T-helper 9 cell (primary cell): Measurements from ENCODE around the gene NUP210.

Source experiments
- DNase-seq: peaks from one replicate; pipeline ENCODE4 v3.0.0-alpha.2; 2020

The NUP210 gene

DNA sequence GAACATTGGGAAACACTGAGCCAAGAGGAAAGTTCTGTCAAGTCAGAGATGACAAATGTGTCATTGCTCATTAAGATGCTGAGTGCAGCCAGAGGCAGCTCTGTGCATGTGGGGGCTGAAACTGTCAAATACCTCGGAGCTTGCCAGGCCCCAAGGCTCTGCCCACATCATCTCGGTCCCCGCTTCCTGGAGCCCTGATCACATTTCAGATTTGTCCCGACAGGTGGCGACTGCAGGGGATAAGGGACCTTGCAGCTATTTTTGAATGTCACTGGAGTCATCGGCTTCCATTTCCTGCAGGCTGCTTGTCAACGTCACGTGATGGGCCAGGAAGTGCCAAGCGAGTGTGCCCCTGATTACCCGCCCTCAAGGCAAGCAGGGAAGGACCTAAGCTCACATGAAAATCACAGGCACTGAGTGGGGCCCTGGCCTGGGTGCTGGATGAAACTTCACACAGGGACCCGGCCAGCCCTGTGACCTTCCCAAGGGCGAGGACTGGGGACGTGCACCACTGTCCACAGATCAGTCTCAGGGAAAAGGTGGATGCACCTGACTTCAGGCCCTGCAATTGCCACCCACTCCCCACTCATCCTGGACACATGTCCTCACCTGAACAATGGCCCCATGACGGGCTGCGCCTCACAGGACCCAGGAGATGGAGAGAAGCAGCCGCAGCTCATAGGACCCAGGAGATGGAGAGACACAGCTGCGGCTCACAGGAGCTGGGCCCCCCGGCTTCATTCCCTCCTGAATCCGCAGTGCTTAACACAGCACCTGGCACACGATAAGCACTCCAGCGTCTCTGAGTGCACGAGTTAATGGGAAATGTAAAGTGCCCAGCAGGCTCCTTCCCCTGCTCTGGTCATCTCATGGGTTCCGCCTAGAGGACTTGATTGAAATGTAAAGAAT is 73.4 kb downstream of the NUP210 start:
- DNase-seq, result peak; percentile 55

GRCh38 chr3:13345772-13346171 is 74.3 kb downstream of the NUP210 start:
- no peak for DNase-seq

- no peak for DNase-seq
Observed at GRCh38 chr3:13345284-13345683, 74.8 kb downstream of the NUP210 start.

DNA sequence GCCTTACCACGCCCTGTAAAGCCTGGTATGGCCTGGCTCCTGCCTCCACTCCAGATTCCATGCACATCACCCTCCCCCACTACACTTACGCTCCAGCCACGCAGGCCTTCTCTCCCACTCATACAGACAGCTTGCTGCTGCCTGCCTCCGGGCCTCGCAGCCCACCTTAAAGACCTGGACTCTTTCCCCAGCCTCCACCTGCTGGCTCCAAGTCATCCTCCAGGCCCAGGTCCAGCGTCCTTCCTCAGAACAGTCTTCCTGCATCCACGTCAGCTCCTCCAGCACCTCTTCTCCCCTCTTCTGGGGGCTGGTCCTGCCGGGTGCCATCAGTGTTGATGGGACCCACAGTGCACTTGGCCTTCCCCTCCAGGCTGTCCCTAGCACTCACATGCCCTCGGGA is 75.5 kb downstream of the NUP210 start:
- DNase-seq, result no peak

- no peak for DNase-seq
Observed at GRCh38 chr3:13343601-13344000, 76.5 kb downstream of the NUP210 start.

- DNase-seq, result no peak
Observed at GRCh38 chr3:13341229-13341905, 78.8 kb downstream of the NUP210 start.

DNA sequence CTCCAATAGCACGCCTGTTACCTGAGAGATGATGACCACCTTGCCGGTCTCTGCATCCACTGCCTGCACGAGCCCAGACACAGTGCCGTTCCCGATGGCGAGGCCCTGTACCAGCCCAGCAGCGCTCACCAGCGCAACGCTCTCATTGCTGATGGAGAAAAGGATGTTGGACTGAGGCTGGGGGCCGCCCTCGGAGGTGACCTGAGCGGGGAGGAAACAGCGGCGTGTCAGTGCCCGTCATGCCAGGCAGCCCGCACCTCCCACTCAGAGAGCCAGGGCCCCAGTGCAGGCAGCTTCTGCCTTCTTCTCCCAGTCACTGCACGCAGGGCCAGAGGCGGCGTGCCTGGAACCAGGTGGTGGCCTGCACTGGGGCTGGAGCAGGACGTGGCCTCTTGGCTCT is 80.3 kb downstream of the NUP210 start:
- no peak for DNase-seq

DNA sequence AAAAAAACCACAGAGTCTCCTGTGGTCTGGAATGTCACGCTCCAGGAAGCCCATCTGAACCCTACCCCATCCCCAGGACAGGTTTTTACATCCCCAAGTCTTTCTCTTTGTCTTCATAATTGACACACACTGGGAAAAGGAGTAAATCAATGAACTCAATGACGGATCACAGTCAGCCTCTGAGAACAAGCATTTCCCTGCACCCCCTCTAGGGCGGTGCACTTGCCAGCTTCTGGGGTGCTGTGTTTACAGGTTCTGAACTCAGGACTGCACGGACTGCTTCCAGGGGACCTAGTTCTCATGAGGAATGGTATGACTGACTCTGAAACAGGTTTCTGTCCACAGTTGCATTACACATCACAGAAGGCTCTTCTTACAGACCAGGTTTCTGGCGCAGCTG is 81.1 kb downstream of the NUP210 start:
- no peak for DNase-seq

DNA sequence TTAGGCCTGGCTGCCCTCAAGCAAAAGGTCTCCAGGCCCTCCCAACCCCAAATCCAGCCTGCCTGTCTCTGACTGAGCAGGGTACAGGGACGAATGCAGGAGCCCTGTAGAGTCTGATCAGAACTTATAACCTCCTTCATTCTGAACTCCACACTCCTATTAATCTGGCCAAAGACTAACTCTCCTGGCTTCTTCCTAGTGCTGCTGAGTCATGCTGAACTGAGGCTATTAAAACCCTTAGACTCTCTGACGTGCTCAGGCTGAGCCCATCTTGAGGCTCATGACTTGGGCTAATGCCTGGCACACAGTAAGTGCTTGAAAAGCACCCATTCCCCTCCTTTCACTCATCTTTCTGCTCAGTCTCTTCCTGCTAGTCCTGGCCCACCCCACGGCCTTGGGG is 81.9 kb downstream of the NUP210 start:
- no peak for DNase-seq

DNA sequence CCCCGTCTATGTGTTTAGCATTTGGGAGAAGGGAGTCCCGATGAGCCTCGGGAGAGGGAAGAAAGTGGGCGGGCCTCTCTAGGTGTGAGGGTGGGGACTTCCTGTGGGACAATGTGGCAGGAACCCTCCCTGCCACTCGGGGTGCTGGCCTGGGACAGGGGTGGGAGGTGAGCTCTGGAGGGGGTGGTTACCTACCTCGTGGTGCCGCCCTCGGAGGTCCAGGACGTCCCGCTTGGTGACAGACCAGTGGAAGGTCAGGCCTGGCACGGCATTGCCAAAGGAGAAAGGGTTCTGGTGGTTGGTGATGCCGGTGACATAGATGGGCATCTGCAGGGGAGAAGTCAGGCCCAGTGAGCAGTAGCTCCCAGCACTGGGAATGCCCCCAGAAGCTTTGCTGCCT is 83.5 kb downstream of the NUP210 start:
- no peak for DNase-seq

DNA sequence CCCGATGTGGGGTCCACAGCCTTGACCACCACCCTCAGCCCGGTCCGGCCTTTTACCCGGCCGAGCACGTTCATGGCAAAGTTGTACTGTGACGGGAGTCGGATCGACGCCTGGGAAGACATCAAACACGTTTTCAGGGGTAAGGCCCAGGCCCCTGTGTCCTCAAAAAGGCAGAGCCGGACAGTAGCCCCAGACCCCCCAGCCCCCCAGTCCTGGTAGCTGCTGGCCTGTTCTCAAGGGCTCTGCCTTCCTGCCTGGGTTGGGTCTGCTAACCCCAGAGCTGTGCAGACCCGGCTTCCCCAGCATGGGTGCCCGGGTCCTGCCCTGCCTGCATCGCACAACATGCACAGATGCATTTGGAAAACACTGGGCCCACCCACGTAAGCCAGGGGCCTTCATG is 84.6 kb downstream of the NUP210 start:
- DNase-seq, result no peak

GRCh38 chr3:13335059-13335458 is 85.1 kb downstream of the NUP210 start:
- no peak for DNase-seq

DNA sequence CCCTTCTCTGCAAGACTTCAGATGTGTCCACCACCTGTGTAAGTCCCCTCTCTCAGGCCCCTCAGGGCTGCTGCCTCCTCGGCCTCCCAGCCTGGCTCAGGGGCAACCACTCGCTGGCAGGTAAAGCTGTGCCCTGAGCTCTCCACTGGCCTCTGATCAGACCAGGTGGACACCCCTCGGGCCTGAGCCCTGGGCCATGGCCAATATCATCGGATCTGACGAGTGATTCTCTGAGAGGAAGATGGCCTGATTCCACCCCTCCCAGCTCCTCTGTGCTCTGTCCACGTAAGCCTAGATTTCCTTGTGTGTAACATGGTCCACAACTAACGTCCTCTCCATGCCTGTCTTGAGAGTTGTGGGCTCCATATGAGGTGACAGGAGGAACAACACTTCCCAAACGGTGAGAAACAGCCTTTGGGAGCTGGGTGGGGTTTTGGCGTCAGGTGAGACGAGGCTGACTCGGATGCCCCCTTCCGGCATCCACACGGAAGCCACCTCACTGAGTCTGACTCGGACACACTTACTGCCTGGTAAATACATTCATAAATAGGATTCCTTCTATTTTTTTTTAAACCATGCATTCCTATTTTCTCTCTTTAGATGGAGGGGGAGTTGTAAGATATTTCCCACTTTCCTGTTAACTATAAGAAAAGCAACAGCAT is 86.8 kb downstream of the NUP210 start:
- no peak for DNase-seq

GRCh38 chr3:13332740-13333139 is 87.4 kb downstream of the NUP210 start:
- DNase-seq, result no peak

GRCh38 chr3:13332158-13332557 is 88.0 kb downstream of the NUP210 start:
- DNase-seq, result no peak

- DNase-seq, result no peak
Observed at GRCh38 chr3:13329746-13330145, 90.4 kb downstream of the NUP210 start.

- DNase-seq, result no peak
Observed at GRCh38 chr3:13325892-13326443, 94.2 kb downstream of the NUP210 start.

- no peak for DNase-seq
Observed at GRCh38 chr3:13324835-13325501, 95.2 kb downstream of the NUP210 start.

DNA sequence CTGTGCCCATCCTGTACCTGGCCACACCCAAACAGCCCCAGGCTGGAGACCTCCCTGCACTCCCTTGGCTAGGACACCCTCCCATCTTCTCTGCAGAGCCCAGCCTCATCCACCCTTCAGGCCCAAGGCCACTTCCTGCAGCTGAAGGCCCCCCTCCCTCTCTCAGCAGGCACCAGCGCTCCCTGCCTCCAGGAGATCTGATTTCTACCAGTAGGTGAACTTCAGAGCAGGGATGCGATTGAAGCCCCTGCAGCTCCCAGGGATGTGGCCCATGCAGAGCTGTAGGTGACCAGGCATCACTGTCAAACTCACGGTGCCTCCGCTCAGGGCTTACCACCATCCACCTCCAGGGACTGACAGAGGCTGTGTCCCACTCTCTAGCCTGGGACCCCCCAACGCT is 96.3 kb downstream of the NUP210 start:
- DNase-seq, result no peak

- DNase-seq, result no peak
Observed at GRCh38 chr3:13322324-13322723, 97.8 kb downstream of the NUP210 start.

GRCh38 chr3:13319564-13320220 is 100.4 kb downstream of the NUP210 start:
- no peak for DNase-seq
